Left lung (tissue), 10 donors: Measurements from ENCODE around the gene LMAN1. TPM values are rescaled to one million over a fixed set of nuclear protein-coding genes. Genes with fewer than 3 reads are reported as not detected.

Experiments
- ATAC-seq: fragments of 200-7000 bp; cut with Tn5 transposase; one replicate; pipeline ENCODE4 v1.9.1; 2020; ENCODE audit warnings: moderate library complexity
- DNase-seq, 4 donors: peaks; one replicate each; pipeline ENCODE4 v3.0.0-alpha.2; 2013 to 2020
- H3K27ac ChIP-seq, 2 donors: fragments of 200-600 bp; sonication (generic) in 1 of 2; one replicate each; pipeline versions ENCODE4 v1.5.0 to v1.8.0; 2020 to 2021
- H3K27me3 ChIP-seq, 2 donors: fragments of 200-600 bp; sonication (generic) in 1 of 2; one replicate each; pipeline versions ENCODE4 v1.5.0 to v1.8.0; 2020 to 2021
- H3K36me3 ChIP-seq, 2 donors: fragments of 200-600 bp; sonication (generic) in 1 of 2; one replicate each; pipeline versions ENCODE4 v1.5.0 to v1.8.0; 2020 to 2021
- H3K4me1 ChIP-seq, 2 donors: fragments of 200-600 bp; one replicate each; pipeline ENCODE4 v1.8.0; 2021
- H3K4me3 ChIP-seq, 2 donors: fragments of 200-600 bp; sonication (generic) in 1 of 2; one replicate each; pipeline versions ENCODE4 v1.5.0 to v1.8.0; 2020 to 2021; ENCODE audit warnings: mild to moderate bottlenecking in 1 of 2
- H3K9me3 ChIP-seq, 2 donors: fragments of 200-600 bp; sonication (generic) in 1 of 2; one replicate each; pipeline versions ENCODE4 v1.5.0 to v1.8.0; 2020 to 2021
- CTCF ChIP-seq, 2 donors: fragments of 200-600 bp; sonication (generic) in 1 of 2; IDR thresholded peaks; one replicate each; pipeline versions ENCODE4 v1.5.0 to v1.8.0; 2021; ENCODE audit warnings: antibody characterized with exemption in 2 of 2
- intact Hi-C, 2 donors: fragments of 100-400 bp; cut with DNase I; formaldehyde crosslinking; loops; one replicate each; pipeline versions ENCODE4 v1.11.2 to v1.14.2; 2022
- polyA plus RNA-seq, 6 donors: library from polyadenylated mRNA; unstranded; fragments of 120-200 nt; gene quantifications; one replicate each; pipeline ENCODE4 v1.2.1, GENCODE V29; 2013; ENCODE audit not compliant: insufficient read length in 6 of 6
- total RNA-seq, 2 donors: library from RNA; stranded (reverse); fragmentation: NEBNext Ultra II Directional; extraction: Animal tissue kit (Norgen Biotek cat#: 25700); gene quantifications; one replicate each; pipeline ENCODE4 v1.2.1, GENCODE V29; 2021
- donor health status: DM: no; HTN: yes; CAD: no.
- donor health status: DM: no; HTN: no; CAD: no.

LMAN1 gene
- total and polyA plus RNA-seq, 8 donors = 88.5 to 112 (median 98.8) TPM

GRCh38 chr18:59293317-59293716, 65.7 kb downstream of the LMAN1 start:
- Histone ChIP-seq H3K27me3 (peaks cover 4 to 21% of the 10 kb centered on the region in 2 donors), H3K4me3 (no peak overlapping the region), H3K9me3 (no peaks in the 10 kb centered on the region), H3K4me1 (no peaks in the 10 kb centered on the region), H3K27ac (no peak overlapping the region), H3K36me3 (no peaks in the 10 kb centered on the region)
- DNase-seq (no peak), ATAC-seq (no peak)
- TF ChIP-seq CTCF (IDR thresholded peaks at IDR 0.05) = no peak
- intact Hi-C loops = no loop called here

DNA sequence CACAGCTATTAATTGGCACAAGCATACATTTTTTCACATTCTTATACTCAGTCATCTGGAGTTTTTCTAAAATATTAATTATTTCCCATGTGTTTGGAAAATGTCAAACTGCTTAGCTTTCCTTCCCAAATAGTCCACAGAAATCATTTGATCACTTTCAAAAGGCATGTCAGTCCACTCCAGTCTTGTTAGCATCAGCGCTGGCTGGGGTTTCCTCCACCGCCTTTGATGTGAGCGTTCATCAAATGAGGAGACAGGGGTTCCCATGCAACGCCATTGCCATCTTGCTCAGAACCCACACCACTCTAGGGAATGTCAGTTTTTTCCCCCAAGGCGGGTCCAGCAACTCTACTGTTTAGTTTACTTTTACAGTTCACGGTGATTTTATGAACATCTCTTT, 72.7 kb downstream of the LMAN1 start:
- no peaks in the 10 kb centered on the region for H3K9me3 ChIP-seq
- no peak overlapping the region for H3K27ac ChIP-seq
- H3K4me1 ChIP-seq = no peaks in the 10 kb centered on the region
- H3K36me3 ChIP-seq = no peaks in the 10 kb centered on the region
- no peak overlapping the region for H3K4me3 ChIP-seq
- no peak for ATAC-seq
- H3K27me3 ChIP-seq = peaks cover 12 to 62% of the 10 kb centered on the region in 2 donors
- intact Hi-C loops = no loop called here
- no peak for TF ChIP-seq CTCF (IDR thresholded peaks at IDR 0.05)
- DNase-seq = no peak

- intact Hi-C loops = no loop called here
- H3K27me3 ChIP-seq = peaks cover 20 to 97% of the 10 kb centered on the region in 2 donors
- no peaks in the 10 kb centered on the region for H3K4me1 ChIP-seq
- H3K27ac ChIP-seq = no peak overlapping the region
- H3K9me3 ChIP-seq = no peaks in the 10 kb centered on the region
- DNase-seq (no peak), ATAC-seq (no peak)
- no peaks in the 10 kb centered on the region for H3K36me3 ChIP-seq
- H3K4me3 ChIP-seq = no peak overlapping the region
- no peak for TF ChIP-seq CTCF (IDR thresholded peaks at IDR 0.05)
These were observed 76.7 kb downstream of the LMAN1 start for GRCh38 chr18:59282341-59282740.

GRCh38 chr18:59279722-59280121, 79.3 kb downstream of the LMAN1 start:
- Histone ChIP-seq H3K27me3 (peaks cover 28 to 100% of the 10 kb centered on the region in 2 donors), H3K9me3 (no peaks in the 10 kb centered on the region)
- intact Hi-C loops = no loop called here

DNA sequence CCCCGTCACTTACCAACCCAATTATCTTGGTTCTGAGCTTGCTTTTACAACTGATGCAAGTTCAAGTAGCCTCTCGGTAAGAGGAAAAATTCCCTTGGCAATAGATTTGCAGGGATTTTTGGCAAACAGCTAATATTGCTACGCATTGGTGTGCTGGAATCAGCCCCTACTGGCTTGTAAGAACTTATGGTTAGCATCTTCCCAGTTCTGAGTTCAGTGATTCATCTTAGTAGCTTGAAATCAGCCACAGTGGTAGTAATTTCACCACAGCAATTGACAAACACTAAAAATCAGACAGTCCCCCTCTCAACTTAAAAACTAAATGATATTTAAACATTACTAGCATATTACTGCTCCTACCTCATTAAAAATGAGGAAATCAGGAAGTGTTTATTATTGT, 79.9 kb downstream of the LMAN1 start:
- no peak for DNase-seq
- intact Hi-C loops = no loop called here

More at GRCh38 chr18:59279722-59280121, 79.3 kb downstream of the LMAN1 start:
- Histone ChIP-seq H3K4me3 (no peak overlapping the region), H3K4me1 (no peaks in the 10 kb centered on the region), H3K27ac (no peak overlapping the region), H3K36me3 (no peaks in the 10 kb centered on the region)
- DNase-seq (no peak), ATAC-seq (no peak)
- TF ChIP-seq CTCF (IDR thresholded peaks at IDR 0.05) = no peak

More for the DNA sequence above, 79.9 kb downstream of the LMAN1 start:
- TF ChIP-seq CTCF (IDR thresholded peaks at IDR 0.05) = no peak
- Histone ChIP-seq H3K4me3 (no peak overlapping the region), H3K27me3 (peaks cover 28 to 100% of the 10 kb centered on the region in 2 donors), H3K27ac (no peak overlapping the region), H3K36me3 (no peaks in the 10 kb centered on the region), H3K4me1 (no peaks in the 10 kb centered on the region), H3K9me3 (no peaks in the 10 kb centered on the region)
- ATAC-seq = no peak
